HG03196 (cell line): ENCODE data around the gene FHIP1A.

Experiments used
- ATAC-seq: cut with Tn5 transposase; IDR thresholded peaks from one replicate; pipeline ENCODE4 v1.9.1; 2021; ENCODE audit not compliant: unreplicated experiment

FHIP1A gene

DNA sequence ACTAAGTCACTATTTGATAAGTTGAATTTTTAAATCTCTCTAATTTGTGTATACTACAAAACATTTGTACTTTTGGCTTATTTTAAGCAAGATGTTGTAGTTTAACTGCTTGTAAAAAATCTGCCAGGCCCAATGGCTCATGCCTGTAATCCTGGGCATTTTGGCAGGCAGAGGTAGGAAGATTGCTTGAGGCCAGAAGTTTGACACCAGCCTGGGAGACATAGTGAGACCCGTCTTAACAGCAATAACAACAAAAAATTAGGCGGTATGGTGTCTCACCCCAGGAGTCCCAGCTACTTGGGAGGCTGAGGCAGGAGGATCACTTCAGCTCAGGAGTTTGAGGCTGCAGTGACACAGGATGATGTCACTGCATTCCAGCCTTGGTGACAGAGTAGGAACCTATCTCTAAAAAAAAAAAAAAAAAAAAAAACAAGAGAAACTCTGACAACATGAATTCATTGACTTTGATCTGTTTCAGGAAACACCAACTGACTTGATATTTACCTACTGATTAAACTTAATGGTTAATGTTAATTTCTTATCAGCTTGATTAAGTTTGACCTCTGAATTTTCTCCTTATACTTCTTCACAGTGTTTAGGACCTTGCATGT, 8.9 kb downstream of the FHIP1A start:
- no peak for ATAC-seq

DNA sequence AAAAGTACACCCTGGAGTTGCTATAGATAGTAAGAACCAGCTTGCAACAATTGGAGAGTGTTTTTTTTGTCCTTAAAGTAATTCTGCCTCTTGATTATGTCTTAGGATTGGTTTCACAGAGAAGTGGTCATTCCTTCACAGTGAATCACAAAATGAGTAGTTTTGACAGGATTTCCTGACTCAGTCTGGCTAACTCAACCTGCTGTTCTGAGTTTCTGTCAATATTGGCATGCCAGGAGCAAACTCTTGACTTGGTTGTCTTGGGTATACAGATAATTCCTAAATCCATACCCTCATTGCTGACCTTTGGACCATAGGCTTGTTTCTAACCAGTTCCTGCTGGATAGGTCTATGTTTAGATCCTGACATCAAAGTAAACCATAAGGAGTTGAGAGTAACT, 9.4 kb downstream of the FHIP1A start:
- no peak for ATAC-seq

DNA sequence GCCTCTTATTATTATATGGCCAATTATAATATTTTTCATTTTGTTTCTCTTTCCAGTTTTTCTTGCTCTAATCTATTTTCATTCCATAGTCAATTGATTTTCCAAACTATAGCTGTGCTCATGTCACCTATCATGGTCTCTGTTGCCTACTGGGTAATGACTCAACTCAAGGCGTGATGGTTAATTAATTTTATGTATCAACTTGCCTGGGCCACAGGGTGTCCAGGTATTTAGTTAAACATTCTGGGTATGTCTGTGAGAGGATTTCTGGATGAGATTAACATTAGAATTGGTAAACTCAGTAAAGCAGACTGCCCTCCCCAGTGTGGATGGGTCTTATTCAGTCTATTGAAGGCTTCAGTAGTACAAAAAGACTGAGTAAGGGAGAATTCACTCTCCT, 9.9 kb downstream of the FHIP1A start:
- no peak for ATAC-seq

DNA sequence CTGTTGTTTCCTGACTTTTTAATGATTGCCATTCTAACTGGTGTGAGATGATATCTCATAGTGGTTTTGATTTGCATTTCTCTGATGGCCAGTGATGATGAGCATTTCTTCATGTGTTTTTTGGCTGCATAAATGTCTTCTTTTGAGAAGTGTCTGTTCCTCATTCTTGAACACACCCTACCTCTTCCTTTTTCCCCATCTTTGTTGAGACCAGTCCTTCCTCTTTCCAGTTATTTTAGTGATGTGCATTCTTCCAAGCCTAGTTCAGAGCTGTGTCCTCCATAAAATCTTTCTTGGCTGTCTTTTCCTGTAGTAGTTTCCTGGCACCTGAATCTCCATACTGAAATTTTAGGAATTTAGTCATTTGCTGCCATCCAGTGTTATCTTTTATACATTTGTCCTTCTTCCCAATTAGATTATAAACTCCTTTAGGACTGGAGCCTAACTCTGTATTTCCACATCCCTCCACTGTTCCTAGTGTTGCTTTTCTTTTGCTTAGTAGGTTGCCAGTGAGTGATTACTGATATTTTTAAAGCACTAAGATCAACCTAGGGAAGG, 11.4 kb downstream of the FHIP1A start:
- no peak for ATAC-seq

DNA sequence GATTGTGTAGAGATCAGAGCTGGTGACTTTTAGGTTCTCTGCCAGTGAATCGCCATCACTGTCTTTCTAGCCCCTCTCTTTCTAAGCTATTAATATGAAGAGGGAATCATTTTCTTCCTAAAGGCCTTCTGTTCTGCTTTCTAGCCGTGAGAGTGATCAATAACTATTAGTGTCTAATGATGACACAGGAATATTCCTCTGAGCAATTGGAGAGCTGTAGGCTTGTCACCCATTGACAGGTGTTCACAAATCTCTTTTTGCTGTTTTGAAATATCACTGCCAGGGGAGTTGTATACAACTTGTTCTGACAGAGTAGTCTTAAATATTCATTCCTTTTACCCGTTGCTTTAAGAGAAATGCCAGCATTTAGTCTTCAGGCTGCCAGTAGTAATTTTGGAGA, 13.9 kb downstream of the FHIP1A start:
- ATAC-seq = no peak

DNA sequence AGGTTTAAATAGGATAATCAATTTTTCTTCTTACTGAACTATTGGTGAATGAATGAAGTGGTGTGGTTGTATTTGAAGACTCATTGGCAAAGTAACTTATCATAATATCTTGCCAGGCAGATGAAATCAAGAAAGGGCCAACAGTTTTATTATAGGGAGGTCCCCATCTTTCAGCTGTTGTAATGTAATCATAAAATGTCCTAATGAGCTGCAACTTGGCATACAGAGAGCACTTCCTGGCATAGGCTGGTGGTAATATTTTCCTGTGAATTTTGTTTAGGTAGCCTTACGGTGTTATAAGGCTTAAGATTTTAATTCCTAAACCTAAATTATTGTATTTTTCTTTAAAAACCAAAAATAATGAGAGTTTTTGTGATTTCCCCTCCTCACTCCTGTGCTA, 17.5 kb downstream of the FHIP1A start:
- no peak for ATAC-seq

DNA sequence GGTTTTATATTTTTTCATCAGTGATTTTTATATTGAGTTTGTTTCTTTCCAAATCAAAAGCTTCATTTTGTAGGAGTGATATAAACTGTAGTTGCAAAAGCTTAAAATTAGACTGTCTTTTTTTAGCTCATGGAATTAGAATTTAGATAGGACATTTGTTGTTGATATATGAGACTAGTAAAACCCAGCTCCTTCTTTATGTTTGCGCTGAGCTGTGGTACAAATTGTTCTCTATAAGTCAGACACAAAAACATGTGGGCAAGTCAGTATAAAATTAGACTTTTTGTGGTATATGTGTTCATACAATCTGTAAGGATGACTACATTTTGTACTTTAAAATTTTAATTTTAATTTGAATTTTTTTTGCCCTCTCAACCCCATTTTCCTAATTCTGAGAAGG, 18.3 kb downstream of the FHIP1A start:
- ATAC-seq = no peak

DNA sequence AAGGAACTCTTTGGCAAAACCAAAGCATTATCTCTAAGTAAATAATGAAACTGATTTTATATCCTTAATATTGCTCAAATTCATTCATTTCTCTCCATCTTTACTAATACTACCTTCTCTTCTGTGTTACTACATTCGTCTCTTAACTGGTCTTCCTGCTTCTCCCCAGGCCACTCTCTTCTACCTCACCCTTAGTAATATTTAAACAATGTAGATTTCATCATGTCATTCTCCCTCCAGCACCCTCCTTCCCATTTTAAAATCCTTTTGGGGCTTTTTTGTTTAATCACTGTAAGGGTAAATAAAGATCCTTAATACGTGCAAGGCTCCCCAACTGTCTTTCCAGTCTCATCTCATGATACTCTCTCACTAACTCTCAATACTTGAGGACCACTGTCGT, 19.4 kb downstream of the FHIP1A start:
- ATAC-seq = no peak

DNA sequence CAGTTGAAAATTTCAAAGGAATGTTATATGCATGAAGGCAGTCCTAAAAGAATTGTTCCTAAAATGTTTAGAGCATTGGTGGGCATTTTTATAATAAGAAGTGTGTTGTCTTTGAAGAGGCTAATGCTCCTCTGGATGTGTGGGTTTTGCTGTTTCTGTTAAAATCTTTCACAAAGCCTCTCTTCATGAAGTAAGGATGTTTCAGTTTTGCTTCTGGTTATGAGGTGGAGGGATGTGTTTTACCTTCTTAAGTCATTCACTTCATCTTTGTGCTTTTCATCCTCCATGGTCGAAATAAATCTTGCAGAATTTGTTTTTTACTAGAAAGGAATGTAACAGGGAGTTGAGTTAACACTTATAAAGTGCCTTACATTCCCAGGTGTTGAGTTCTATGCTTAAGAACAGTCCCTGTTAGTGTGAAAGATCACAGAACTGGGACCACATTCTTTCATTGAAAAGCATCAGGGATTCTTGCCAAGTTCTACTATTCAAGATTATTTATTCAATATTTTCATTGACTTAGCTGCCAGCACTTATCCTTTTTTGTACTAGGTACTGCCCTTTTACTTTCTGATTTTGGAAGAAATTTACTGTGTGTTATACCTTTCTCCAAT, 21.1 kb downstream of the FHIP1A start:
- ATAC-seq = no peak

DNA sequence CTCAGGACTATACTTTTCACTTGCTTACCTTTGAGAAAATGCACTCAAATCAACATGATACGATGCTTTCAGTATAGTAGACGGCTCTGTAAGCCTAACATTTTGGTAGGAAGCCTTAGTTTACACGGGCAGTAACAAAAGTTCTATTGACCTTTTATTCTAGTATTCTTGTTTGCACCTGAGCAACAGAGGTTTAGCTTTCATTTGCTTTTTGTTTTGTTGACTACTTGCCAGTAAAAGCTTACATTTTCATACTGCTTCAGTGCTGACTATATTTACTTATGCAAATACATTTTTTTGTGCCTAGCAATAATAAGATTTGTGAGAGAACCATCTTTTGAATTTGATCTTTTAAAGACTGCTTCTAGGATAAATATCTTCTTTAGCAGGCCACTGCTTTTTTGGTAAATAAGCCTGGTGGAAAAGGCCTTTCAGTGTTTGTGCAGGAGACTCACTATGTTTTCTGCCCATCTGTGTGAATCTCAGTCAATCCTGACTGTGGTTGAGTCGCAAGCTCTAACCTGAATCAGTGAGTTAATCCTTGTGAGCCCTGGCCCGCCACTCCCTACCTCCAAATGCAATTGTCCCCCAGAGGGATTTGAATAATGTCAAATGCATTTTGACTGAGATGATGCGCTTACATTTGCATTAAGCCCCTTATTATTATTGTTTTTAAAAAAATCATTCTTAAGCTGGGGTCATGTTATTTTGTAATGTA, 21.9 kb downstream of the FHIP1A start:
- no peak for ATAC-seq

DNA sequence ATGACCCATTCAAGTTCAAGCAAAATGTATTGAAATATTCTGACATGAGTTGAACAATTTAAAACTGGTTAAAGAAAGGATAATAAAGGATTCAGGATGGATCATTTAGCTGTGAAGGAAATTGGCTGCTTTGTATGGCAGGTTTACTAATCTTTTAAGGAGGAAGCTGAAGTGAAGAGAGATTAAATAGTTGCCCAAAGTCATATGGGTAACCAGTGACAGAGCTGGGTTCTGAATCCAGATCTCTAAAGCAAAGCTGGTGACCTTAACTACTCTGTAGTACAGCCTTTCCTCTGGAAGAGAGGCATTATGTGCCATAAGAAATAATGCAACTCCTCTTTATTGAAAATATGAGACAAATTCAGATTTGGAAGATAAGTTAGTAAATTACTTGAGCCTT, 22.8 kb downstream of the FHIP1A start:
- no peak for ATAC-seq

DNA sequence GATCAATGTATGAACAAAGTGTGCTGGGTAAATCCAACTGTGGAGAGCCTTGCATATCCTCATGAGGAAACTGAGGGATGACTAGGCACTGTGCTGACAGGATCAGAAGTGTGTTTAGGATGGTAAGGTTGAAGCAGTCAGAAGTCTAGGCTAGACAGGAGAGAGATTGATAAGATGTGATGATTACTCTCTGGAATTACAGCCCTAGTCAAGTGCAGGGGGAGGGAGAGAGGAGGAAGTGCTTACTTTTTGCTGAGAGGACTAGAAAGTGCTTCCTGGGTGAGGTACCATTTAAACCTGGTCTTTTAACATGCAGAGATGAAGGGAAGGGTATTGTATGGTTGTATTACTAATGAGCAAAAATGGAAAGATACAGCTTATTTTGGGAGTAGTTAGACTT, 23.7 kb downstream of the FHIP1A start:
- ATAC-seq = no peak

DNA sequence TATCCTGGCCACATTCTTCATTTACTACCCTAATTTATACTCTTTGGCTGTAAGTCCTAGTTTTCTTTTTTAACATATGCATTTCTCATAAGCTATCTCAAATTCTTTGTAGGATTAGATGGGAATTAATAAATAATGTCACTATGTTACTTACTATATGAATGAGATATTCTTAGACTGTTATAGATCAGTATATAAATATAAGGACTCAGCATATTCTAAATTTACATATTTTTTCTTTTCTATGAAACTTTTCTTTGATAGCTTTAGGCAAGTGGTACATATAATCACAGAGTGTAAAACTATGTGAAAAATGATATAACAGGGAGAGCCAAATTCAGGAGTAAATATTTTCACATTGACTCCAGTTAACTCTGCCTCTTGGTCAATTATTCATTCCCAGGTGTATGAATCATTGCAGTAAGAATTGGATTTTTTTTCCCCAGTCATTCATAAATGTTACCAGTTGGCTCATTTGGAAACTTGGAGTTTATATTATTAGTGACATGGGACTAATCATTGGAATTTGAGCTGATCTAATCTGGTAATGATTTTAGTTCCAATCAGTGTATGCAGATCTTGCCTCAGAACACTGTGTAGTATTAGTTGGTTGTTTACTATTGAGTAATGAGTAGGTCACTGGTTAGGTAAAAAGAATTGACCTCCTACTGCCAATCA, 25.3 kb downstream of the FHIP1A start:
- ATAC-seq = no peak

DNA sequence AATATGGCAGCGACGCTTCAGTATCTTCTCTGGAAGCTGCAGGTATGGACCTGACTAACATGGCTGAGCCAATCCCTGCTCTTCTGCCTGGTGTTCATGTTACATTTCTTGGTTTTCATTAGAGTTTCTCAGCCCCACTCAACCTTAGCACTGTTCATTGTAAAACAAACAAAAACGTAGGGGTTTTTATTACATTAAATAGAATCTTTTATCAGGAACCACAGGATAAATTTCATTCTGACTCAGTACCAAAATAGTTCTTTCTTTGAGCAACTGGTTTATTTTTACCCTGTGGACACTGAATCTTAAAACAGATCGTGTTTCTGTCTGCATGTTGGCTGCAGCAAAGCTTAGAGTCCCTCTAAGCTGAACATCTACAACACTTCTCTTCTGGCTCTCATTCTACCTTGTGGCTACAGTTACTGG, 27.1 kb downstream of the FHIP1A start:
- ATAC-seq = no peak

DNA sequence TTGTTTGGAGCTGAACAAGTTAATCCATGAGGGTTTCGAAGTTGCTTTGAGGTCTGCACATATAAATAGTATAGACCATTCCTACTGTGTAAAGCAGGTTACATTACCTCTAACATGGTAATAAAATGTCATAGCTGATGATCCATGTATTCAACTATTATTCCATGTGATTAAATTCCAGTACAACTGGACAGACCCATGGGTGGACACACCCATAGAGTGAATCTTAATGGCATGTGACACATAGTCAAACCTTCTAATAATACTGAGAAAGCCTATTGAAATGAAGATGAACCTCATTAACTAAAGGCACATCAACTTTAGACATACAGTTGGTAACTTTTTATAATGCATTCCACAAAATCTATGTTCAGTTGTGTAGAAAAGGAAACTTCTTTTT, 28.5 kb downstream of the FHIP1A start:
- no peak for ATAC-seq

DNA sequence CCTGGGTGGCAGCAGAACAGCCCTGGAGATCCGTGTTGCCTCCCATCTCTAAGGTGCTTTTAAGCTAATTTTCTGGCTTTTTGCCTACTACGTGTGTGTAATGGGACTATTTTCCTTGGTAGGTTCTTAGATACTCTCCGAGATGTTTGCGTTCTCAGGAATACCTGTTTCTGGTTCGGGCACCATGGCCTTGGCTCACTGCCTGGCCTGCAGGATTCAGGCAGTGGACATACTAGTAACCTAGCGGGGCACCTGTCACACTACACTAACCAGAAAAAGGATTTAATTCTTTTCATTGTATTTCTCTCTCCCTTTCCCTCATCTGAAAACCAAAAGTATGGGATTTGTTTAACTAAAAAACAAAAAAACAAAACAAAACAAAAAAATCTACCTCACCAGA, 29.2 kb downstream of the FHIP1A start:
- no peak for ATAC-seq

DNA sequence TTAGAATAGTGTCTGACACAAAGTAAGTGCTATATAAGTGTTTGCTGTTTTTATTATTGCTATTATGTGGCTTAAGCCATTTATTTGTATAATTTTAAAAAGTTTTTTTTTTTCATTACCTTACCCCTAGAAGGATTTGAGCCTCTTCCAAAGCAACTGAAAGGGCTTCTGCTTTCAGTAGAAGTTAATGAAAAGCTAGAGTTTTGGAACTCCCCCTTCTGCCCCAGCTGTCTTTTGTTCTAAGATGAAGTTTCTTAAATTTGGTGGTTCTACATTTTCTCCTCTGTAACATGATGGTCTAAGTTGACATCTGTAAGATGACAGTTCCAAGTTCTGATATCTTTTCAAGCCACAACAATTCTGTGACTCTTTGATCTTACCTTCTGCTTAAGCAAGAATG, 30.3 kb downstream of the FHIP1A start:
- ATAC-seq = no peak

DNA sequence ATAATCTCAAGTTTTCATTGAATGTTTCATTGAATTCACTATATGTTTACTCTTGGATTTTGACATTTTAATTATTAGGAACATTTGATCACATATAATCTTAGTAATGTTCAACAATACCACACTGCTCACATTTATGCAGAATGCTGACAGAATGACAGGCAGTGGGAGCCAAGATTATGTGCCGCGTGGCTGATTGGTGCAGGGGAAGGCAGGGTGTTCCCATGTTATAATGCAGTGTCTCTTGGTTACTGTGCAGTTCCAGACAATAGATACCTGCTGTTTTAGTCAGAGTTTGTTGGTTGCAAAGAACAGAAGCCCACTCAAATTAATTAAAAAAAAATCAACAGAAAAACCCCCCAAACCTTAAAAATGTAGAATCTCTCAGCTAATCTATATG, 33.0 kb downstream of the FHIP1A start:
- ATAC-seq = no peak

DNA sequence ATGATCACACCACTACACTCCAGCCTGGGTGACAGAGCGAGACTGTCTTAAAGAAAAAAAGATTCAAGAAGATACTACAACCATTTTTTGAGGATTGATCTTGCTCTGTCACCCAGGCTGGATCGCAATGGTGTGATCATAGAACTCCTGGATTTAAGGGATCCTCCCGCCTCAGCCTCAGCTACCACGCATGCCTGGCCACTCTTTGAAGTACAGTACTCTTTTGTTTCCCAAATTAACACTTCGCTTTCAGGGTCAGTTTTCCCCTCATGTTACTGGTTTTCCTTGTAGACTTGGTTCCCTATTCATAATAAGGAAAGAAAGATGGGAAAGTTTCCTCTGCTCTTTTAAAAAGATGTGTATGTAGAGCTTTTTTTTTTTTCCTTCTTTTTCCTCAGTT, 34.3 kb downstream of the FHIP1A start:
- ATAC-seq = no peak

DNA sequence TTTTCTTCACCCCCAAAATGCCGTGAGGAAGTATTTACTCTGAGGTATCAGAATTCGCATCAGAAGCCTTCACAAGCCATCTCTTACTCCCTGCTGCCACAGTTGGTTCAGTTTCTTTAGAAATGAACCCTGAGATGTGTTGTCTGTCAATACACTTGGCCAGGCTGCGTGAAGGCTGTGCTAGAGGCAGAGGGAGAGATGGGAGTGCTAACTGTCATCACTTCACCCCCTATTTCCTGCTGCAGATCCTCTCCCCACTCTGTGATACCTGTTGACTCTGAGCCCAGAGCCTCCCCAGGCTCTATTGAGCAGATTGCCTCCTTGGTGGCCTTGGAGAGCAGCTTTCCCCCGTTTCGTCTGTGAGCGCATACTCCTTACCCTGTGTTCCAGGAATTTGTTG, 34.8 kb downstream of the FHIP1A start:
- no peak for ATAC-seq

DNA sequence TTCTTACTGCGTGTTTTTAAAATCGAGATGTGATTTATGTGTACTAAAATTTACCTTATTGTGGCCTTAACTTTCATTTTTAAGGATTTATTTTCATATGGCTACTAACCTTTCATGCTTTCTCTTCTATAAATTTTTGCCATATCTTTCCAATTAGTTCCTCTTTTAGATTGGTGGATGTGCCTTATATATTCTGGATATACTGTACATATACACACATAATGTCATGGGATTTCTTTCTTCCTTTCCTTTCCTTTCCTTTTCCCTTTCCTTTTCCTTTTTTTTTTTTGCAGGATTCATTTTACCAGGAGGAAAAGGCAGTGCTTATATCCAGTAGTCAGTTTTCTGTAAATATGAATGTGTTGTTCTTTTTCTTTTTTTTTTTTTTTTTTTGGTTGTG, 37.2 kb downstream of the FHIP1A start:
- ATAC-seq = no peak

DNA sequence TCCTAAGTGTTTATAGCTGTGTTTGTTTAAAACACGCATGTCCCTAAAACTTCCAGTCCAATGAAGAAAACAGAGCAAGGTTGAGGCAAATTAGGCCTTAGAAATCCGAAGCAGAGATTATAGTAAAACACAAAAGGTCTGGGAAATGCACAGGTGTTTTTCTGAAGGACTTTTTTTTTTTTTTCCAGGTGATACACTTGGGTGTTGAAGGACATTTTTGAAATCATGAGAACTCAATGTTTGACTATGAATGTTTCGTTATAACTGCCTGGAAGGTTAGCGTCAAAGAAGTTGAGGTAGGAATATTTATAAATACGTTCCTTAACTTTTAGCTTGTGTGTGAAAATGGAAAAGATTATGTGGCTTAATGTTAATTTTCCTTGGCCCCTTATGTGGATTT, 45.5 kb downstream of the FHIP1A start:
- no peak for ATAC-seq
